HL-60 (cell line): ENCODE results near the gene TSPEAR.

Source experiments
- GABPA ChIP-seq: IDR thresholded peaks from 2 replicates; pipeline ENCODE4 v1.6.1; 2012; ENCODE audit warnings: low read depth
- POLR2AphosphoS5 ChIP-seq: IDR thresholded peaks from 2 replicates; pipeline ENCODE4 v1.6.1; 2012; ENCODE audit warnings: low read depth
- TF ChIP-seq, protein P1 (sequence below): IDR thresholded peaks from one replicate; pipeline ENCODE4 v1.5.1; 2011; ENCODE audit warnings: low read length, control low read depth, inconsistent platforms; ENCODE audit not compliant: insufficient read depth
- TF ChIP-seq, protein P2 (sequence below): IDR thresholded peaks from 2 replicates; pipeline ENCODE4 v1.6.1; 2012; ENCODE audit warnings: low read depth; ENCODE audit not compliant: insufficient replicate concordance

DNA sequence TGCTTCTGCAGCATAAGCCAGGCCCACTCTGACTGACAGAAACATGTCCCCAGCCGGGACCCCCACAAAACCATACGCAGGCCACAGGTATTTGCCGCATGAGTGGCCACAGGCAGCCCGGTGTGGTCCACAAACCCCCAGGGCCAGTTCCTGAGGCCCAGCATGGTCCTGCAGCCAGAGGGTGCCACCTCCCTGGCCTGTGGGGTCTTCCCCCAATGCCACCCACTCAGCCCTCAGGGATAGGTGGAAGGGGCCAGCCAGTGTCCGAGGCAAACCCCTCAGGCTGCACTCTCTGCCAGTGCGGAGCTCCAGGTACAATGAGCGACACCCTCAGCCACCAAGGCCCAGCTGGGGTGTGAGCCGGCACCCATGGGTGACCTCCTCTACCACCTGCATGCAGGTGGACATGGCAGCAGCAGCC is 46.8 kb upstream of the TSPEAR start:
- TF ChIP-seq, protein P1, sequence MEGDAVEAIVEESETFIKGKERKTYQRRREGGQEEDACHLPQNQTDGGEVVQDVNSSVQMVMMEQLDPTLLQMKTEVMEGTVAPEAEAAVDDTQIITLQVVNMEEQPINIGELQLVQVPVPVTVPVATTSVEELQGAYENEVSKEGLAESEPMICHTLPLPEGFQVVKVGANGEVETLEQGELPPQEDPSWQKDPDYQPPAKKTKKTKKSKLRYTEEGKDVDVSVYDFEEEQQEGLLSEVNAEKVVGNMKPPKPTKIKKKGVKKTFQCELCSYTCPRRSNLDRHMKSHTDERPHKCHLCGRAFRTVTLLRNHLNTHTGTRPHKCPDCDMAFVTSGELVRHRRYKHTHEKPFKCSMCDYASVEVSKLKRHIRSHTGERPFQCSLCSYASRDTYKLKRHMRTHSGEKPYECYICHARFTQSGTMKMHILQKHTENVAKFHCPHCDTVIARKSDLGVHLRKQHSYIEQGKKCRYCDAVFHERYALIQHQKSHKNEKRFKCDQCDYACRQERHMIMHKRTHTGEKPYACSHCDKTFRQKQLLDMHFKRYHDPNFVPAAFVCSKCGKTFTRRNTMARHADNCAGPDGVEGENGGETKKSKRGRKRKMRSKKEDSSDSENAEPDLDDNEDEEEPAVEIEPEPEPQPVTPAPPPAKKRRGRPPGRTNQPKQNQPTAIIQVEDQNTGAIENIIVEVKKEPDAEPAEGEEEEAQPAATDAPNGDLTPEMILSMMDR, result no peak
- TF ChIP-seq POLR2AphosphoS5, result no peak
- TF ChIP-seq, protein P2, sequence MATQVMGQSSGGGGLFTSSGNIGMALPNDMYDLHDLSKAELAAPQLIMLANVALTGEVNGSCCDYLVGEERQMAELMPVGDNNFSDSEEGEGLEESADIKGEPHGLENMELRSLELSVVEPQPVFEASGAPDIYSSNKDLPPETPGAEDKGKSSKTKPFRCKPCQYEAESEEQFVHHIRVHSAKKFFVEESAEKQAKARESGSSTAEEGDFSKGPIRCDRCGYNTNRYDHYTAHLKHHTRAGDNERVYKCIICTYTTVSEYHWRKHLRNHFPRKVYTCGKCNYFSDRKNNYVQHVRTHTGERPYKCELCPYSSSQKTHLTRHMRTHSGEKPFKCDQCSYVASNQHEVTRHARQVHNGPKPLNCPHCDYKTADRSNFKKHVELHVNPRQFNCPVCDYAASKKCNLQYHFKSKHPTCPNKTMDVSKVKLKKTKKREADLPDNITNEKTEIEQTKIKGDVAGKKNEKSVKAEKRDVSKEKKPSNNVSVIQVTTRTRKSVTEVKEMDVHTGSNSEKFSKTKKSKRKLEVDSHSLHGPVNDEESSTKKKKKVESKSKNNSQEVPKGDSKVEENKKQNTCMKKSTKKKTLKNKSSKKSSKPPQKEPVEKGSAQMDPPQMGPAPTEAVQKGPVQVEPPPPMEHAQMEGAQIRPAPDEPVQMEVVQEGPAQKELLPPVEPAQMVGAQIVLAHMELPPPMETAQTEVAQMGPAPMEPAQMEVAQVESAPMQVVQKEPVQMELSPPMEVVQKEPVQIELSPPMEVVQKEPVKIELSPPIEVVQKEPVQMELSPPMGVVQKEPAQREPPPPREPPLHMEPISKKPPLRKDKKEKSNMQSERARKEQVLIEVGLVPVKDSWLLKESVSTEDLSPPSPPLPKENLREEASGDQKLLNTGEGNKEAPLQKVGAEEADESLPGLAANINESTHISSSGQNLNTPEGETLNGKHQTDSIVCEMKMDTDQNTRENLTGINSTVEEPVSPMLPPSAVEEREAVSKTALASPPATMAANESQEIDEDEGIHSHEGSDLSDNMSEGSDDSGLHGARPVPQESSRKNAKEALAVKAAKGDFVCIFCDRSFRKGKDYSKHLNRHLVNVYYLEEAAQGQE, result no peak
- no peak for TF ChIP-seq GABPA
